ENCODE results near the gene PDGFA.

The PDGFA gene

GRCh38 chr7:497946-498655 lies 21.5 kb downstream of the PDGFA start:
- TF ChIP-seq TAF1 (IDR thresholded peaks at IDR 0.05; ENCODE audit: borderline replicate concordance, insufficient read depth, low read length) = no peak
- TF ChIP-seq POLR2AphosphoS5 (IDR thresholded peaks at IDR 0.05; ENCODE audit: low read depth, low read length) = no peak
- no peak for TF ChIP-seq REST (IDR thresholded peaks at IDR 0.05; ENCODE audit: insufficient read depth in 1 of 2, low read depth in 2 of 2, low read length in 2 of 2)
- TF ChIP-seq SIN3A (IDR thresholded peaks at IDR 0.05; ENCODE audit: borderline replicate concordance, insufficient read depth, low read length) = no peak

- no peak for TF ChIP-seq SIN3A (IDR thresholded peaks at IDR 0.05; ENCODE audit: borderline replicate concordance, insufficient read depth, low read length)
- no peak for TF ChIP-seq POLR2AphosphoS5 (IDR thresholded peaks at IDR 0.05; ENCODE audit: low read depth, low read length)
- TF ChIP-seq FOXP2 (optimal IDR thresholded peaks at IDR 0.05; ENCODE audit: borderline replicate concordance, extremely low read depth, extremely low read length, insufficient read depth) = no peak
- TF ChIP-seq TAF1 (IDR thresholded peaks at IDR 0.05; ENCODE audit: borderline replicate concordance, insufficient read depth, low read length) = no peak
- TF ChIP-seq REST (IDR thresholded peaks at IDR 0.05; ENCODE audit: insufficient read depth in 1 of 2, low read depth in 2 of 2, low read length in 2 of 2) = no peak
Measured at GRCh38 chr7:497346-497745, 22.3 kb downstream of the PDGFA start.

GRCh38 chr7:496528-497295 lies 22.9 kb downstream of the PDGFA start:
- TF ChIP-seq SIN3A (IDR thresholded peaks at IDR 0.05; ENCODE audit: borderline replicate concordance, insufficient read depth, low read length) (no peak), POLR2AphosphoS5 (IDR thresholded peaks at IDR 0.05; ENCODE audit: low read depth, low read length) (no peak), FOXP2 (optimal IDR thresholded peaks at IDR 0.05; ENCODE audit: borderline replicate concordance, extremely low read depth, extremely low read length, insufficient read depth) (no peak), REST (IDR thresholded peaks at IDR 0.05; ENCODE audit: insufficient read depth in 1 of 2, low read depth in 2 of 2, low read length in 2 of 2) (no peak), TAF1 (IDR thresholded peaks at IDR 0.05; ENCODE audit: borderline replicate concordance, insufficient read depth, low read length) (no peak)

GRCh38 chr7:495761-496321 lies 23.8 kb downstream of the PDGFA start:
- TF ChIP-seq TAF1 (IDR thresholded peaks at IDR 0.05; ENCODE audit: borderline replicate concordance, insufficient read depth, low read length) = no peak
- TF ChIP-seq POLR2AphosphoS5 (IDR thresholded peaks at IDR 0.05; ENCODE audit: low read depth, low read length) = no peak
- no peak for TF ChIP-seq FOXP2 (optimal IDR thresholded peaks at IDR 0.05; ENCODE audit: borderline replicate concordance, extremely low read depth, extremely low read length, insufficient read depth)
- TF ChIP-seq SIN3A (IDR thresholded peaks at IDR 0.05; ENCODE audit: borderline replicate concordance, insufficient read depth, low read length) = no peak
- no peak for TF ChIP-seq REST (IDR thresholded peaks at IDR 0.05; ENCODE audit: insufficient read depth in 1 of 2, low read depth in 2 of 2, low read length in 2 of 2)
